Raji (cell line): ENCODE results near the gene EDAR.

Experiments
- POLR2A ChIP-seq: IDR thresholded peaks from 2 replicates; pipeline ENCODE4 v1.6.1; 2011; ENCODE audit warnings: low read depth, low read length, control low read depth; ENCODE audit not compliant: insufficient read depth

EDAR gene

GRCh38 chr2:108919571-108920373, 69.2 kb downstream of the EDAR start:
- no peak for TF ChIP-seq POLR2A

- TF ChIP-seq POLR2A = no peak
Measured at GRCh38 chr2:108918941-108919341, 70.1 kb downstream of the EDAR start.

GRCh38 chr2:108918156-108918874, 70.7 kb downstream of the EDAR start:
- TF ChIP-seq POLR2A = no peak

- no peak for TF ChIP-seq POLR2A
Measured at GRCh38 chr2:108917526-108917925, 71.5 kb downstream of the EDAR start.

GRCh38 chr2:108916796-108917421, 72.1 kb downstream of the EDAR start:
- TF ChIP-seq POLR2A = no peak

GRCh38 chr2:108916122-108916795, 72.8 kb downstream of the EDAR start:
- TF ChIP-seq POLR2A = no peak

- TF ChIP-seq POLR2A = no peak
Measured at GRCh38 chr2:108912629-108912902, 76.5 kb downstream of the EDAR start.

- TF ChIP-seq POLR2A = no peak
Measured at GRCh38 chr2:108911807-108912628, 77.0 kb downstream of the EDAR start.

GRCh38 chr2:108911401-108911800, 77.6 kb downstream of the EDAR start:
- TF ChIP-seq POLR2A = no peak

GRCh38 chr2:108910541-108911396, 78.3 kb downstream of the EDAR start:
- TF ChIP-seq POLR2A = no peak

- no peak for TF ChIP-seq POLR2A
Measured at GRCh38 chr2:108910011-108910431, 79.0 kb downstream of the EDAR start.

GRCh38 chr2:108909275-108909823, 79.7 kb downstream of the EDAR start:
- TF ChIP-seq POLR2A = no peak

- no peak for TF ChIP-seq POLR2A
Measured at GRCh38 chr2:108908713-108909070, 80.3 kb downstream of the EDAR start.
